SK-N-SH (cell line): ENCODE results near the gene ARMC9. TPM values are rescaled to one million over a fixed set of nuclear protein-coding genes. Genes with fewer than 3 reads are reported as not detected.

Experiments used
- CTCF ChIA-PET: fragments of 300-600, 350-600 bp; formaldehyde crosslinking; extraction: SDS; loops from one replicate; lab custom pipeline; 2021; lab: Yijun Ruan, JAX
- POLR2A ChIA-PET: fragments of 350-600 bp; sonication (Branson Sonifier 250); formaldehyde crosslinking; extraction: SDS; loops from one replicate; lab custom pipeline; 2020; ENCODE audit warnings: antibody characterized with exemption, inconsistent platforms; lab: Yijun Ruan, JAX
- DNase-seq: peaks from one replicate; pipeline ENCODE4 v3.0.0; 2012
- H2AFZ ChIP-seq: fragments of 200-600 bp; sonication (generic); 2 replicates; pipeline ENCODE4 v1.8.1; 2016; ENCODE audit warnings: antibody characterized with exemption, mild to moderate bottlenecking, low read depth
- H3F3A ChIP-seq: fragments of 200-600 bp; sonication (generic); replicated peaks from 2 replicates; pipeline ENCODE3; 2016; ENCODE audit warnings: antibody characterized with exemption, mild to moderate bottlenecking; ENCODE audit not compliant: insufficient read depth
- H3K27ac ChIP-seq, 2 experiments: fragments of 200-500 bp in 1 of 2; fragments of 200-600 bp in 1 of 2; sonication (Bioruptor generic) in 1 of 2; sonication (generic), shearing (Covaris generic) in 1 of 2; 2 replicates each; pipeline versions ENCODE4 v1.5.1 to v1.6.1; 2014 to 2016; ENCODE audit warnings: low read depth in 2 of 2, inconsistent platforms in 1 of 2, low read length in 1 of 2, mild to moderate bottlenecking in 1 of 2, mixed read lengths in 1 of 2
- H3K27me3 ChIP-seq: fragments of 200-600 bp; sonication (generic), shearing (Covaris generic); 2 replicates; pipeline ENCODE4 v1.6.1; 2016; ENCODE audit warnings: mixed run types; ENCODE audit not compliant: insufficient read depth
- H3K36me3 ChIP-seq, 2 experiments: fragments of 200-500 bp in 1 of 2; fragments of 200-600 bp in 1 of 2; sonication (Bioruptor generic) in 1 of 2; sonication (generic) in 1 of 2; replicated peaks in 1 of 2; 2 replicates each; pipeline versions ENCODE3 to v1.5.1; 2014 to 2016; ENCODE audit warnings: low read length in 1 of 2, mild to moderate bottlenecking in 1 of 2; ENCODE audit not compliant: insufficient read depth in 2 of 2, control insufficient read depth in 1 of 2
- H3K4me1 ChIP-seq, 2 experiments: fragments of 200-500 bp in 1 of 2; fragments of 200-600 bp in 1 of 2; sonication (Bioruptor generic) in 1 of 2; sonication (generic), shearing (Covaris generic) in 1 of 2; 2 replicates each; pipeline versions ENCODE4 v1.5.1 to v1.6.1; 2014 to 2016; ENCODE audit warnings: low read depth in 1 of 2, low read length in 1 of 2, mixed run types in 1 of 2; ENCODE audit not compliant: insufficient read depth in 2 of 2, control insufficient read depth in 1 of 2
- H3K4me2 ChIP-seq: fragments of 200-600 bp; sonication (generic), shearing (Covaris generic); 2 replicates; pipeline ENCODE4 v1.6.1; 2017; ENCODE audit warnings: mixed run types
- H3K4me3 ChIP-seq, 2 experiments: fragments of 200-500 bp in 1 of 2; fragments of 200-600 bp in 1 of 2; sonication (Bioruptor generic) in 1 of 2; sonication (generic), shearing (Covaris generic) in 1 of 2; 2 replicates each; pipeline versions ENCODE4 v1.5.1 to v1.8.1; 2014 to 2016; ENCODE audit warnings: low read depth in 2 of 2, inconsistent platforms in 1 of 2, low read length in 1 of 2, mild to moderate bottlenecking in 1 of 2, mixed read lengths in 1 of 2, moderate library complexity in 1 of 2
- H3K79me2 ChIP-seq: fragments of 200-600 bp; sonication (generic); 2 replicates; pipeline ENCODE4 v1.8.1; 2017; ENCODE audit warnings: mild to moderate bottlenecking; ENCODE audit not compliant: insufficient read depth
- H3K9ac ChIP-seq: fragments of 200-600 bp; sonication (generic); 2 replicates; pipeline ENCODE4 v1.6.1; 2017; ENCODE audit warnings: mixed run types
- H3K9me2 ChIP-seq: fragments of 200-600 bp; sonication (generic); 2 replicates; pipeline ENCODE4 v1.6.1; 2017; ENCODE audit warnings: mixed run types
- H3K9me3 ChIP-seq: fragments of 200-600 bp; sonication (generic); 2 replicates; pipeline ENCODE4 v1.6.1; 2017; ENCODE audit warnings: mixed run types, mild to moderate bottlenecking, moderate library complexity
- H4K20me1 ChIP-seq: fragments of 200-600 bp; sonication (generic); 2 replicates; pipeline ENCODE4 v1.6.1; 2017; ENCODE audit warnings: mild to moderate bottlenecking, mixed run types; ENCODE audit not compliant: insufficient read depth
- ELF1 ChIP-seq: IDR thresholded peaks from 2 replicates; pipeline ENCODE4 v1.4.0; 2012
- EP300 ChIP-seq, 2 experiments: IDR thresholded peaks; 2 replicates each; pipeline versions ENCODE4 v1.4.0 to v1.6.1; 2012; ENCODE audit warnings: borderline replicate concordance in 1 of 2, low read depth in 1 of 2, low read length in 1 of 2
- EZH2phosphoT487 ChIP-seq: fragments of 200-600 bp; sonication (generic); IDR thresholded peaks from 2 replicates; pipeline ENCODE4 v1.6.1; 2017; ENCODE audit warnings: low read depth, mixed run types, mild to moderate bottlenecking, antibody characterized with exemption, moderate library complexity, borderline replicate concordance
- GABPA ChIP-seq: IDR thresholded peaks from 2 replicates; pipeline ENCODE4 v1.4.0; 2012; ENCODE audit warnings: low read depth, mild to moderate bottlenecking
- NFIC ChIP-seq: IDR thresholded peaks from 2 replicates; pipeline ENCODE4 v1.4.0; 2012; ENCODE audit warnings: borderline replicate concordance
- NRF1 ChIP-seq: IDR thresholded peaks from 2 replicates; pipeline ENCODE4 v1.6.1; 2012; ENCODE audit warnings: low read depth, mild to moderate bottlenecking, low read length
- POLR2AphosphoS5 ChIP-seq: IDR thresholded peaks from 2 replicates; pipeline ENCODE4 v1.6.1; 2012; ENCODE audit warnings: low read depth, low read length
- SIN3A ChIP-seq: IDR thresholded peaks from 2 replicates; pipeline ENCODE4 v1.6.1; 2012; ENCODE audit warnings: low read depth, mild to moderate bottlenecking, low read length, moderate library complexity, borderline replicate concordance
- TAF1 ChIP-seq: IDR thresholded peaks from 2 replicates; pipeline ENCODE4 v1.6.1; 2012; ENCODE audit warnings: low read depth, mild to moderate bottlenecking, low read length, moderate library complexity, borderline replicate concordance
- TCF12 ChIP-seq: IDR thresholded peaks from 2 replicates; pipeline ENCODE4 v1.4.0; 2012
- TEAD4 ChIP-seq: IDR thresholded peaks from 2 replicates; pipeline ENCODE4 v1.4.0; 2012; ENCODE audit warnings: mild to moderate bottlenecking, borderline replicate concordance; ENCODE audit not compliant: insufficient read depth
- WGBS: methylation state at CpG from one replicate; pipeline ENCODE4 v1.1.6; 2017; ENCODE audit warnings: low lambda C conversion rate; 5-methylcytosine and 5-hydroxymethylcytosine counted together
- polyA plus RNA-seq, 3 experiments: library from polyadenylated mRNA; depleted of rRNA; stranded (reverse); fragments of >200 nt; gene quantifications; 2 replicates each; pipeline ENCODE4 v1.2.3, GENCODE V29; 2012
- TF ChIP-seq, protein P1 (sequence below): fragments of 150-350 bp; IDR thresholded peaks from 2 replicates; pipeline ENCODE4 v1.6.1; 2016; ENCODE audit warnings: mild to moderate bottlenecking, low read depth, low read length
- TF ChIP-seq, protein P2 (sequence below): IDR thresholded peaks from 2 replicates; pipeline ENCODE4; 2012
- TF ChIP-seq, protein P3 (sequence below): IDR thresholded peaks from 2 replicates; pipeline ENCODE4 v1.4.0; 2012; ENCODE audit warnings: low read depth, borderline replicate concordance
- TF ChIP-seq, protein P4 (sequence below): fragments of 200-600 bp; sonication (generic); IDR thresholded peaks from 2 replicates; pipeline ENCODE4 v1.6.1; 2017; ENCODE audit warnings: antibody characterized with exemption, mild to moderate bottlenecking, moderate library complexity
- TF ChIP-seq, protein P5 (sequence below): IDR thresholded peaks from 2 replicates; pipeline ENCODE4 v1.4.0; 2012; ENCODE audit warnings: low read depth, borderline replicate concordance

The ARMC9 gene
- polyA plus RNA-seq, 1 of the 3 experiments (the other 2 are of a cell fraction), result 25.3 TPM

DNA sequence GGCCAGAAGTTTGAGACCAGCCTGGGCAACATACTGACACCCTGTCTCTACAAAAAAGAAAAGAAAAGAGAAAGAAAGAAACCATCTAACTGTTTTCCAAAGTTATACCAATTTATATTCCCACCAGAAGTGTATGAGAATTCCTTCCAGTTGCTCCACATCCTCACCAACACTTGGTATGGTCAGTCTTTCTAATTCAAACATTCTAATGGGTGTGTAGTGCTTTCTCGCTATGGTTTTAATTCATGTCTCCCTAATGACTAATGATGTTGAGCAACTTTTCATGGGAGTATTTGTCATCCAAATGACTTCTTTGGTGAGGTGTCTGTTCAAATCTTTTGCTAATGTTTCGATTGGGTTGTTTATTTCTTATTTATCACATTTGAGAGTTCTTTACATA is 186.5 kb downstream of the ARMC9 start:
- 88% methylated on average over 2 of the region's 2 CpGs for WGBS
- Histone ChIP-seq H3K9ac (no peak overlapping the region), H3K4me1 (peaks cover 6 to 12% of the 10 kb centered on the region in 2 experiments; a peak in 2 of 4 replicates), H2AFZ (no peak overlapping the region), H3K4me2 (no peak overlapping the region), H3K4me3 (no peak overlapping the region), H3K27ac (no peak overlapping the region), H3K9me2 (no peaks in the 10 kb centered on the region), H3K79me2 (no peaks in the 10 kb centered on the region), H3K27me3 (no peaks in the 10 kb centered on the region), H3F3A (no peaks in the 10 kb centered on the region), H4K20me1 (no peaks in the 10 kb centered on the region), H3K36me3 (no peaks in the 10 kb centered on the region), H3K9me3 (peaks cover 7% of the 10 kb centered on the region; the same call in 1 of the 2 replicates)
- DNase-seq, result no peak
- TF ChIP-seq ELF1, result no peak
- TF ChIP-seq TEAD4, result no peak
- no peak for TF ChIP-seq TAF1
- TF ChIP-seq NFIC, result no peak
- no peak for TF ChIP-seq EZH2phosphoT487
- TF ChIP-seq, protein P1, sequence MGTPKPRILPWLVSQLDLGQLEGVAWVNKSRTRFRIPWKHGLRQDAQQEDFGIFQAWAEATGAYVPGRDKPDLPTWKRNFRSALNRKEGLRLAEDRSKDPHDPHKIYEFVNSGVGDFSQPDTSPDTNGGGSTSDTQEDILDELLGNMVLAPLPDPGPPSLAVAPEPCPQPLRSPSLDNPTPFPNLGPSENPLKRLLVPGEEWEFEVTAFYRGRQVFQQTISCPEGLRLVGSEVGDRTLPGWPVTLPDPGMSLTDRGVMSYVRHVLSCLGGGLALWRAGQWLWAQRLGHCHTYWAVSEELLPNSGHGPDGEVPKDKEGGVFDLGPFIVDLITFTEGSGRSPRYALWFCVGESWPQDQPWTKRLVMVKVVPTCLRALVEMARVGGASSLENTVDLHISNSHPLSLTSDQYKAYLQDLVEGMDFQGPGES, result no peak
- TF ChIP-seq POLR2AphosphoS5, result no peak
- TF ChIP-seq TCF12, result no peak
- TF ChIP-seq, protein P2, sequence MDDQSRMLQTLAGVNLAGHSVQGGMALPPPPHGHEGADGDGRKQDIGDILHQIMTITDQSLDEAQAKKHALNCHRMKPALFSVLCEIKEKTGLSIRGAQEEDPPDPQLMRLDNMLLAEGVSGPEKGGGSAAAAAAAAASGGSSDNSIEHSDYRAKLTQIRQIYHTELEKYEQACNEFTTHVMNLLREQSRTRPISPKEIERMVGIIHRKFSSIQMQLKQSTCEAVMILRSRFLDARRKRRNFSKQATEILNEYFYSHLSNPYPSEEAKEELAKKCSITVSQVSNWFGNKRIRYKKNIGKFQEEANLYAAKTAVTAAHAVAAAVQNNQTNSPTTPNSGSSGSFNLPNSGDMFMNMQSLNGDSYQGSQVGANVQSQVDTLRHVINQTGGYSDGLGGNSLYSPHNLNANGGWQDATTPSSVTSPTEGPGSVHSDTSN, result no peak
- no peak for TF ChIP-seq NRF1
- TF ChIP-seq, protein P3, sequence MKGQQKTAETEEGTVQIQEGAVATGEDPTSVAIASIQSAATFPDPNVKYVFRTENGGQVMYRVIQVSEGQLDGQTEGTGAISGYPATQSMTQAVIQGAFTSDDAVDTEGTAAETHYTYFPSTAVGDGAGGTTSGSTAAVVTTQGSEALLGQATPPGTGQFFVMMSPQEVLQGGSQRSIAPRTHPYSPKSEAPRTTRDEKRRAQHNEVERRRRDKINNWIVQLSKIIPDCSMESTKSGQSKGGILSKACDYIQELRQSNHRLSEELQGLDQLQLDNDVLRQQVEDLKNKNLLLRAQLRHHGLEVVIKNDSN, result no peak
- no peak for TF ChIP-seq SIN3A
- TF ChIP-seq EP300 (IDR thresholded peaks at IDR 0.05; ENCODE audit: borderline replicate concordance in 1 of 2, low read depth in 1 of 2, low read length in 1 of 2), result no peak
- TF ChIP-seq, protein P4, sequence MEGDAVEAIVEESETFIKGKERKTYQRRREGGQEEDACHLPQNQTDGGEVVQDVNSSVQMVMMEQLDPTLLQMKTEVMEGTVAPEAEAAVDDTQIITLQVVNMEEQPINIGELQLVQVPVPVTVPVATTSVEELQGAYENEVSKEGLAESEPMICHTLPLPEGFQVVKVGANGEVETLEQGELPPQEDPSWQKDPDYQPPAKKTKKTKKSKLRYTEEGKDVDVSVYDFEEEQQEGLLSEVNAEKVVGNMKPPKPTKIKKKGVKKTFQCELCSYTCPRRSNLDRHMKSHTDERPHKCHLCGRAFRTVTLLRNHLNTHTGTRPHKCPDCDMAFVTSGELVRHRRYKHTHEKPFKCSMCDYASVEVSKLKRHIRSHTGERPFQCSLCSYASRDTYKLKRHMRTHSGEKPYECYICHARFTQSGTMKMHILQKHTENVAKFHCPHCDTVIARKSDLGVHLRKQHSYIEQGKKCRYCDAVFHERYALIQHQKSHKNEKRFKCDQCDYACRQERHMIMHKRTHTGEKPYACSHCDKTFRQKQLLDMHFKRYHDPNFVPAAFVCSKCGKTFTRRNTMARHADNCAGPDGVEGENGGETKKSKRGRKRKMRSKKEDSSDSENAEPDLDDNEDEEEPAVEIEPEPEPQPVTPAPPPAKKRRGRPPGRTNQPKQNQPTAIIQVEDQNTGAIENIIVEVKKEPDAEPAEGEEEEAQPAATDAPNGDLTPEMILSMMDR, result no peak
- no peak for TF ChIP-seq GABPA
- TF ChIP-seq, protein P5, sequence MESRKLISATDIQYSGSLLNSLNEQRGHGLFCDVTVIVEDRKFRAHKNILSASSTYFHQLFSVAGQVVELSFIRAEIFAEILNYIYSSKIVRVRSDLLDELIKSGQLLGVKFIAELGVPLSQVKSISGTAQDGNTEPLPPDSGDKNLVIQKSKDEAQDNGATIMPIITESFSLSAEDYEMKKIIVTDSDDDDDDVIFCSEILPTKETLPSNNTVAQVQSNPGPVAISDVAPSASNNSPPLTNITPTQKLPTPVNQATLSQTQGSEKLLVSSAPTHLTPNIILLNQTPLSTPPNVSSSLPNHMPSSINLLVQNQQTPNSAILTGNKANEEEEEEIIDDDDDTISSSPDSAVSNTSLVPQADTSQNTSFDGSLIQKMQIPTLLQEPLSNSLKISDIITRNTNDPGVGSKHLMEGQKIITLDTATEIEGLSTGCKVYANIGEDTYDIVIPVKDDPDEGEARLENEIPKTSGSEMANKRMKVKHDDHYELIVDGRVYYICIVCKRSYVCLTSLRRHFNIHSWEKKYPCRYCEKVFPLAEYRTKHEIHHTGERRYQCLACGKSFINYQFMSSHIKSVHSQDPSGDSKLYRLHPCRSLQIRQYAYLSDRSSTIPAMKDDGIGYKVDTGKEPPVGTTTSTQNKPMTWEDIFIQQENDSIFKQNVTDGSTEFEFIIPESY, result no peak
- POLR2A ChIA-PET, result no interaction called here
- CTCF ChIA-PET, result no interaction called here
